Measurements from ENCODE around the gene KCNJ6.
"Not testable (repeated sequence)": the region's sequence is repeated elsewhere in the genome, so short reads cannot be mapped to it uniquely, and the experiment has no call there.

KCNJ6 gene

DNA sequence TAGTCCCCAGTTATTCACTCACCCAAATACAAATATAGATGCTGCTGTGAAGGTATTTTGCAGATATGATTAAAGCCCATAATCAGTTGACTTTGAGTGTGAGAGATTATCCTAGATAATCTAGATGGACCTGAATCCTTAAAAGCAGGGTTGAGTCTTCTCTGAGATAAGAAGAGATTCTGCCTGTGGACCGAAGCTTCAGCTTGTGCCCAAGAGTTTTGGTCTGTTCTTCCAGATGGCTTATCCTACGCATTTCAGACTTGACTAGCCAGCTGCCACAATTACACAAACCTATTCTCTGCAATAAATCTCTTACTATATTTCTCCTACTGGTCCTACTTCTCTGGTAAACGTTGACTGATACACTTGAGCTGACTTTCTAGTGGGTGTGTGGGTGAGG, 145.1 kb downstream of the KCNJ6 start:
- DNase-seq (ENCODE audit: low read depth in 2 of 2) = no peak

DNA sequence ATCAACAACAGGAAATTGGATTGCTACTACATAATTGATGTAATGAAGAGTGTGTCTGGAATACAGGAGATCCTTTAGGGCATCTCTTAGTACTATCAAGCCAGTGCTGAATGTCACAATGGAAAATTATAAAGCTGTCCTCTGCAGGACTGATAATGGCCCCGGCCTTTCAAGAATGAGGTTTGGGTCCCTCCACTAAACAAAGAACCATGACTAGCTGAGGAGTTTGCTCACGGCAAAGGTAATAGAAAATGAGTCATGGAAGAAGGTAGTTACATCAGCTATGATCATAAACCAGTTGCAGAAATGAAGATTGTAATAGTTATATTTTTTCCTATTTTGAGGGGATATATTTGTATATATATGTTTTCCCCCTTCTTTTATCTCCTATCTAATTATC, 145.8 kb downstream of the KCNJ6 start:
- DNase-seq (ENCODE audit: low read depth in 2 of 2) = no peak

DNA sequence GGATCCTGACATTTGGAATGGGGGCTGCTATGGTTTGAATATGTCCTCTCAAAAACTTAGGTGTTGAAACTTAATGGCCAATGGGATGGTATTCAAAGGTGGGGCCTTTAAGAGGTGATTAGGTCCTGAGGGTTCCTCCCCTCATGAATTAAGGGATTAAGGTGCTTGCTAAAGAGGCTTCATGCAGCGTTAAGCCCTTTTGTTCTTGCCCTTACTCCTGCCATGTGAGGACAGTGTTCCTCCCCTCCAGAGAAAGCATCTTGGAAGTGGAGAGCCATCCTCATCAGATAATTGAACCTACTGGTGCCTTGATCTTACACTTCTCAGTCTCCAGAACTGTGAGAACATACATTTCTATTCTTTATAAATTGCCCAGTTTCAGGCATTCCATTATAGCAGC, 146.6 kb downstream of the KCNJ6 start:
- no peak for DNase-seq (ENCODE audit: low read depth in 2 of 2)

DNA sequence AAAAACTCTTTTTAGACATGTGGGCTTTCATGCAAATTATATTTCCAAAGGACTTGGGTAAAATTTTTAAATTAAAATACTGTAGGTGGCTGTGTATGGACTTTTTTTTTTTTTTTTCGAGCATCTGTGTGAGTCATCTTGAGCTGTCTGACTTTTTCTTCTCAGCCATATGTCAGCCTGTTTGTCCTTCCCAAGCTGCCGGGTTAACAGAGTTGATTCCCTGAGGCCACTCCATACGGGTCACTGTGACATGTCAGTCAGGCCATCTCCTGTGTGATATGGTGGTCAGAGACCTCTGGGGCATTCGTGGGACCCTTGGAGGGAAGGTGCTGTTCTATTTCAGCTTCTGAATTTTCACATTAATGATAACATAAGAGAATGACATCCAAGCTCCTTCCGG, 148.3 kb downstream of the KCNJ6 start:
- DNase-seq (ENCODE audit: low read depth in 2 of 2) = no peak

DNA sequence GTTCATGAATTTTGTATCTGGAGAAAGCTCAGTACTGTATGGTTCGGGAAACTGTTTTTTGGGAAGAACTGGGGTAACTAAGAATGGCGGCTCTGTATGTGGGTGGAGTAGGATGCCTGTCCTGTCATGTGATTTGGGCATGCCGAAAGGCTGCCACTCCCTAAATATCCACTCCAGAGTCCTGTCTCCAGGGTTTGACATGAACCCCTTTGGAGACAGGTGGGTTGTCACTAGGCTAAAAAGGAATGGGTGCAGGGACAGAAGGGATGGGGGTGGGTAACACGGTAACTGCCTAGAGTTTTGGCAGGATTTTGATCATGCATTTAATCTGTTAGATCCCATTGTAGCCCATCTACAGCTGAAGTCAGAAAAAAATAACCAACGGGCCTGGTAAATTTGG, 150.1 kb downstream of the KCNJ6 start:
- no peak for DNase-seq (ENCODE audit: low read depth in 2 of 2)

DNA sequence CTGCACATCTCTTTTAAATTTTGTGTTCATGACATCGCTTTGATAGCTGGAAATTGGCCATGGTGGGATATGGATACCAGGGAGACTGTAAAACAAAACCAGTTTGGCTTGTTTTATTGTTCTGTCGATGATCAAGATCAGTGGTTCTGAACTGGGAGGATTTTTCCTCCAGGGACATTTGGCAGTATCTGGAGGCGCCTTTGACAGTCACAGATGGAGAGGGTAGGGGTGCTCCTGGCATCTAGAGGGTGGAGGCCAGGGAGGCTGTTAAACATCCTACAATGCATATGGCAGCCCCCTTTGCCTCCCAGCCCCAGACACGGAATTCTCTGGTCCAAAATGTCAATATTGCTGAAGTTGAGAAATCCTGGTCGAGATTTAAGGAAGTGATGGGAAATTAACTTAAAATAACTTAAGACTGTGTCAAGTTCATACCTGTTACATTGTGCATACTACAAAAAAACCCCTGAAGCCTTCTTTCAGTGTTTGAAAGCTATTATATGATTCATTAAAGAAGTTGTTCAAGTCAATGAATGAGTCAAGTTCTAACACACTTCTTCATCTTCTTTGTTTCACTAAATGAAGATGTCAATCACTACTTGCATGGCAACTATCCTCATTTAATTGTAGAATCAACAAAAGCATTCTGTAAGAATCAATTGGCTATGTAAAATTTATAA, 150.9 kb downstream of the KCNJ6 start:
- no peak for DNase-seq (ENCODE audit: low read depth in 2 of 2)

DNA sequence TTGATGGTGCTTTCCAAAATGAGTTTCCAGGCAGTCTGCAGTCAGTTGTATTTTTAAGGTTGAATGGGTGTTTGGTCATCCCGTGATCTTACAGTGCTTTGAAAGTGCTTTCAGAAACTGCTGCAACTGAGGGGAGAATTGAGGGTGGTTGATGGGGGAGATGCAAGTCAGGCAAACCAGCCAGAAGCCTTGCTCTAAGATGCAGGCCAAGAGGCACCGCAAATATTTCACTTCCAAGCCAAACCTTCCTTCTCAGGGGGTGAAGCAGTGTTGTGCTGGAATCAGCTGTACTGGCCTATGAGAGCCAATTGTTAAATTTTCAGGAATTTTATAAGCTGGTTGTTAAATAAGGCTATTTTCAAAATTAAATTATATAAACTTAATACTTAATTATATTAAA, 151.6 kb downstream of the KCNJ6 start:
- no peak for DNase-seq (ENCODE audit: low read depth in 2 of 2)

DNA sequence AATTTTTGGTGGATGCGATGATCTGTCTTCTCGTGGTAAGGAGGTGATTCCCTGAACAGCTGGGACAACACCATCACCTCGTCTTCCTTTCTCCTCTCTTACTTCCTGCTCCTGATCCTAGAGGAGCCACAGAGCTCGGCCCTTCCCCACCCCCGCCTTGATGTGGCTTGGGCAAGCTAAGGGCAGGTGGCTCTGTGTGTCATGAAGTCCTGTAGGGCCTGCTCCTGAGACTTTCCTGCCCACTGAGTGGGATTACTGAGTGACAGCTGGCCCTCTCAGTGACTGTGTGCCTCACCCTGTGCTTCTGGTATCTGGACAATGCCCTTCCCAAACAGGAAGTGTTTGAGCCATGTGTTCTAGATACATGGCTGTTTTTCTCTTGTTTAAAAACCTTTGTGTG, 153.0 kb downstream of the KCNJ6 start:
- DNase-seq (ENCODE audit: low read depth in 2 of 2) = no peak

DNA sequence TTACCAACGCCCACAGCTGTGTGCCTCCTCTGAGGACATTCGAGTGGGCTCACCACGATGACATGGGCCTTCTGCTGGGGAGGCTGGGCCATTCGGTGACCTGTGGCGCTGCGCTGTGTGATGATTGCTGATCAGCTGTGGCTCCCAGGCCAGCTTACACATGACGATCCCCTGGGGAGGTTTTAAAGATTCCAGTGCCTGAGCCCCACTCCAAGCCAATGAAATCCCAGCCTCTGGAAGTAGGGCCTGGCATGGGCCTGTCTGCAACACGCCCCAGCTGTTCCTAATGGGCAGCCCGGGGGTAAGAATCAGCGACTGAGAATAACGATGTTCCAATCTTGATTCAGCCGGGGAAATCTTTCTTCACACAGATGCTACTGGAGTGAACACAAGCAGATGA, 153.7 kb downstream of the KCNJ6 start:
- no peak for DNase-seq (ENCODE audit: low read depth in 2 of 2)

DNA sequence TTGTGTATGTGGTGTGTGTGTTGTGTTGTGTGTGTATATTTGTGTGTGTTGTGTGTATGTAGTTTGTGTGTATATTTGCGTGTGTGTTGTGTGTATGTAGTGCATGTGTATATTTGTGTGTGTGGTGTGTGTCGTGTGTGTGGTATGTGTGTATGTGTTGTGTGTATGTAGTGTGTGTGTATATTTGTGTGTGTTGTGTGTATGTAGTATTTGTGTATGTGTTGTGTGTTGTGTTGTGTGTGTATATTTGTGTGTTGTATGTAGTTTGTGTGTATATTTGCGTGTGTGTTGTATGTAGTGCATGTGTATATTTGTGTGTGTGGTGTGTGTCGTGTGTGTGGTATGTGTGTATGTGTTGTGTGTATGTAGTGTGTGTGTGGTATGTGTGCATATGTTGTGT, 154.9 kb downstream of the KCNJ6 start:
- not testable (repeated sequence) for DNase-seq (ENCODE audit: low read depth in 2 of 2)

DNA sequence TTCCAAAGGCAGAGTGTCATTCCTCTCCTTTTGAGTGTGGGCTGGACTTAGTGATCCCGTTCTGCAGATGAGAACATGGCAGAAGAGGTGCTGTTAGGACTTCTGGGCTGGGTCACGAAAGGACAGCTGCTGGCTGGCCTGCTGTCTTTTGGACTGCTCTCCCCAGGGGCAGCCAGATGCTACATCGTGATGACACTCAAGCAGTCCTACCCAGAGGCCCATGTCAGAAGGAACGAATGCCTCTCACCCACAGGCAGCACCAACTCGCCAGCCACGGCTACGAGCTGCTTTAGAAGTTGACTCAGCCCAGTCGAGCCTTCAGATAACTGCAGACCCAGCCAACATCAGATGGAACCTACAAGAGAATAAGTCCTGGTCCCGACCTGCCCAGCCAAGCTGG, 156.5 kb downstream of the KCNJ6 start:
- no peak for DNase-seq (ENCODE audit: low read depth in 2 of 2)

DNA sequence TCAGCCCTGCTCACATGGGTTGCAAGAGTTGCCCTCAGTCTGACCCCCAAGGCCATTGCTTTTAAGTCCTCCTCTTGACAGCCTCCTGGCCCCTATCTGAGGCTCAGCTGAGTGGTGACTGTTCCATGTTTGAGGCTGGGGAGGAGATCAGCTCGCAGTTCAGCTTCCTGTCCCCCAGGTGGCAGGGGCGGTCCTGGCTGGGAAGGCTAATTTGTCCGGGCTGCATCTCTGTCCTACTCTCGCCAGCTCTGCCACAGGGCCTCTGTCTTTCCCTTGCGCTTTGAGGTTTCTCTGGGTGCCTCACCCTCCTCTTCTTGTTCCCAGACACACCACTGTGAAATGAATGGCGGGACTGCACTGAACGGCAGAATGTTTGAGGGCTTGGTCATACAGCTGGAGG, 157.3 kb downstream of the KCNJ6 start:
- DNase-seq (ENCODE audit: low read depth in 2 of 2) = no peak

DNA sequence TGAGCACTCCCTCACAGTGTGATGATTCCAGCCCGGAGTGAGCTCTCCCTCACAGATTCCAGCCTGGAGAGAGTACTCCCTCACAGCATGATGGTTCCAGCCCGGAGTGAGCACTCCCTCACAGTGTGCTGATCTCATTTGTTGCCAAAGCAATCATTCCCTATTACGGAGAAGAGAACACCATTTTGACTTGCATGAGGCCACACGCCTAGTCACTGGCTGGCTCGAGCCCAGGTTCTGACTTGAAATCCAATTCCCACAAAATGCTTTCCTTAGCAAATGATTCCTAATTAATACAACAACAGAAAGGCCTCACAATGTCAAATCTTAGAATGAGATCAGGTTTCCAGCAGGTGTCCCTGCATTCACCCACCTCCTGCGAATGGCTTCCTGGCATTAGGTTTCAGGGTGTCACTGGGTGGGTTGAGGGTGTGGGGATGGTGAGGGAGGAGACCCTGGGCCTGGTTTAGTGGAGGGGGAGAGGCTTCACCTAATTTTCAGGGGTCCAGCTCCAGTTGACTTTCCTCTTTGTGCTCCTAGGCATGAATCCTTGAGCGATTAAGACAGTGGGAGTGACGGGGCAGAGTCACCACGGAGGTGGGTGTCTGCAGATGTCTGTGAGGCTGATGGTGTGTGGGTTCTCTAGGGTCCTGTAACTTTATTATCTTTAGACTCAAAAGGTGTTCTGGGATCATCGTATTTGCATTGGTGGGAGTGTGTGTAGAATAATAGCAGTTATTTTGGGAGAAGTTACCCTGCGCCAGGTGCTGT, 158.5 kb downstream of the KCNJ6 start:
- DNase-seq (ENCODE audit: low read depth in 2 of 2) = no peak

DNA sequence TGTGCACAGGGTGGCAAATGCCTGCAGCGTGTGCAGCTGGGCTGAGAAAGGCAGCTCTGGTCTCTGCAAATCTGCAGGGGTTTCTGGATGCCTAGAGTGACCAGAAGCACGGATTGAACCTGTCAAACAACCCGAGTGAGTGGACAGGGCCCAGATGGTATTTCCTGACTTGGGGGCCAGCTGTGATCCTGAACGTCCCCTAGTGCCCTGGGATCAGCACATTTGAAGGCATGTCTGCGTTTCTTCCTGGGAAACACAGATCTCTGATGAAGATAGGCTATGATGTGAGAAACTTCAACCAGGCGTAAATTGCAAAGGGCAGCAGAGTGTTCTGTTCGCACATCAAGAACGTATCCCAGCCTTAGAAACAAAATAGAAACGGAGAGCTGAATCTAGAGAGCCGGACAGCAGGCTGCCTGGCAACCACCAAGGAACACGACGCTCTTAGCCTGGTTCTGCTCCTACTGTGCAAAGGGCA, 163.1 kb downstream of the KCNJ6 start:
- no peak for DNase-seq (ENCODE audit: low read depth in 2 of 2)

DNA sequence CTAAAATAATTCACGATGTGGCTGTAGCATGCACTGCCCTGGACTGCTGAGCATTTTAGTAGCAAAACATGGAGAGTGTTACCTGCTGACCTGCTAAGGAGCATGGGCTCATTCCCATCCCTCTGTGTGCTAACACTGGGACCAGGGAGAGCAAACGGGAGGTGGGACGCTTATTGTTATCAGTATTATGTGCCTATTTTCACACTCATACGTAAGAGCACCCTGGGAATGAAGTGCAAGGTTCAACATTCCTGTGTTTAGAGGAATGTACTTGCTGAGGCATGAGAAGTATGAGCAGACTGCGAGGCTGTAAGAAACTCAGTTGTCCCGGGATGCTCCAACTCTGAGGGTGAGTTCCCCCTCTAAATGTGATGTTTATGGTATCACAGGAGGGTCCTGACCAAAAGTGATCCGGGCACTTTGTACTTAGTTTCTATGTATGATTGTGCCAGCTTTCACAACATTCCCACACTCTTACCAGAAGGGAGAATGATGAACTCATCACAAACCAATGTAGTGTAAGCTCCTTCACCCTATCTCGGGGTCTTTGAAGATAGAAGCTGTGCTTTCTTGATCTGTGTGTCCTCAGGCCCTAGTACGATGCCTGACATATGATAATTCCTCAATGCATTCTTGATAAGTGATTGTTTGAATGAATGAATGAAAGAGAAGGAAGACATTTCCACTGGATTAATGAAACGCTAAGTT, 164.8 kb downstream of the KCNJ6 start:
- DNase-seq (ENCODE audit: low read depth in 2 of 2) = no peak

DNA sequence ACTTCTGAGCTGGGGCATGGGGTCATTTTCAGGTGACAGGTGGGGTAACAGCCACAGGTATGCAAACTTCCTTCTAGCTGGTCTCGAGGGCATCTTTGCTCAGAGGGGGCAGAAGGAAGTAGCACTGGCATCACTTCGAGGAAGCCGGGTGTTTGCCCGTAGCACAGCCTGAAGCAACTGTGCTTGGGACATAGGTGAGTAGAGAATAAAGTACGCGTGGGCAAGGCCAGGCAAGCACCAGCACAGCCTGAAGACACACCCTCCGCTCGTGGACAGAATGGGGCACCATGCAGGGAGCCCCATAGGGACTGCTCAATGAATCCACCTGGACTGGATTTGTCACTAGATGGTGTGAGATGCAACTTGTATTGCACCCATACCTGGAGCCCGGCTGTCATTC, 167.1 kb downstream of the KCNJ6 start:
- no peak for DNase-seq (ENCODE audit: low read depth in 2 of 2)

DNA sequence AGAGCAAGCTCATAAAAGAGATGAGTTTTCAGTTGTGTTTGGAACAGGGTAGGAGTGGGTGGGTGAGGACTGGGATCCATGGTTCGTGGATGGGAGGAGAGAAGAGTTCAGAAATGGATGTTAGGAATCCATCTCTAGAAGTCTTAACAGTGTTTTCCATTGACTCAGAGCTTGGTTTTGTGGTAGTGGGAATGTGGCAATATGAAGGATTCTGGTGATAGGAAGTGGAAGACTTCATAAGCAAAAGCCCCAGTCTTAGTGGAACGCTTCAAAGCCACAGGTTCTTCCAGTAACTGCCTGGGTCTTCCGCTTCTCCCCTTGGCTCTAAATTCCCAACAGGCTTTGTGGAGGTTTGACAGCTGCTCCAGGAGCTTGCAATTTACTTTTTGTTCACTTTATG, 167.9 kb downstream of the KCNJ6 start:
- DNase-seq (ENCODE audit: low read depth in 2 of 2) = no peak

DNA sequence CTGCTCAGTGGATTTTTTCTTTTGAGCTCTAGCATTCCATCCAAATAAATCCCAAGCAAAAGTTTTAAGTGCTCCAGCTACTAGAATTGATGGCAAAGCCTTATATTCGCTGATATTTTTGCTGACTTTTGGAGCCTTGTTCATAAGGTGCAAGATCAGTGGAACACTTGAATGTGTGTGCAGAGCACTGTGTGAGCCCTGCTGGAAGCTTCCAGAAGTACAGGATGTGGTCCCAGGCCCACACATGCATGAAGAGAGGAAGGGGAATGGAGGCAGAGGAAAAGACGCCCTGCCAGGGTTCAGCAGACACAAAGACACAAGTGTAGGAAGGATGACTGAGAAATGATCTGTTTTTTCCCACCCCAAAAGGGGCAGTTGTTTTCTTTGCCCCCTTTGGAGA, 169.4 kb downstream of the KCNJ6 start:
- DNase-seq (ENCODE audit: low read depth in 2 of 2) = no peak

DNA sequence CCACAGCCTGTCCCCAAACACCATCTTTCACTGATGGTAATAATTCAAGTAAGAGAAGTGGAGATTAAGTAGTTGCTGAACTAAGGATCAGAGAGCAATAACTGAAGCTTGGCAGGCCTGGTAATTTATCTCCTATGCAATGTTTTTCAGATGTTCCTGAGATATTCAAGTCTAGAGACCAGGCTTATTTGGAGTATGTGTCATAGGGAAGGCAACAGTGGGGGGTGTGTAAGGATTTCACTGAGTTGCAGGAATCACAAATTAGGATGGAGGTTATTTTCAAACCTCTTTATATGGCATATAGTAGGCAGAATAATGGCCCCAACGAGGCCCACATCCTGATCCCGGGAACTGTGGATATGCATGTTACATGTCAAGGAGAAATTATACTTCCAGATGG, 171.7 kb downstream of the KCNJ6 start:
- DNase-seq (ENCODE audit: low read depth in 2 of 2) = no peak

DNA sequence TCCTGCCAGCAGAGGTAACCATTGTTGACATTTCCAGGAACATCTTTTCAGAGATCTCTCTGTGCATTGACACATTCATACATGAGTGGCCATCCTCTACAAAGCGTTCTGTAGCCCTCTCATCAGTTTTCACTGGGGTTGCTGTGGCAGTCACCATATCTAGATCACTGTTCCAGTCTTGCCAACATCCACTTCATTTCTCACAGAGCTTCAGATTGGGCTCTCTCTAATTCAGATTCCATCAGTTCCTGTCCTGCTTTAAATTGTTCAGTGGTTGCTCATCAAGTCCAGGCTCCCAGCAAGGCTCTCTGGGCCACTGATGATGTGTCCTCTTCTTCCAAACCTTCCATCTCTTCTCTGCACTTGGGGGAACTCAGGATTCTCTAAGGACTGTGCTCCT, 173.7 kb downstream of the KCNJ6 start:
- DNase-seq (ENCODE audit: low read depth in 2 of 2) = no peak

DNA sequence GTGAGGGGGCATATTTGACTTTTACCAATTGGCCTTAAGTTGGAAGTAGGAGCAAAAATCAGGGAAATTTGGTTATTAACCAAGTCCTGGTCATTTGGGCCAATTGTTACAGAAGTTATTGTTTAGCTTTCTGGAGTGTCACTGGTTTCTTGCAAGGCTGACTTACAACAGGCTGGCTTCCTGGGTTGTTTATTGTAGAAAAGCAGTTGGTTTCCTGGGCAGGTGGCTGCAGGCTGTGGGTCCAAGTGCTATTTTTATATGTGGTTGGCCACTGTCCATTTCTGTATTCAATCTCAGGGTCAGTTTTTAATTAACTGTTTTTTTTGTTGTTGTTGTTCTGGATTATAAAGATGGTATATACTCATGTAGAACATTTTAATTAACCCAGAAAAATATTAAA, 174.1 kb downstream of the KCNJ6 start:
- no peak for DNase-seq (ENCODE audit: low read depth in 2 of 2)

DNA sequence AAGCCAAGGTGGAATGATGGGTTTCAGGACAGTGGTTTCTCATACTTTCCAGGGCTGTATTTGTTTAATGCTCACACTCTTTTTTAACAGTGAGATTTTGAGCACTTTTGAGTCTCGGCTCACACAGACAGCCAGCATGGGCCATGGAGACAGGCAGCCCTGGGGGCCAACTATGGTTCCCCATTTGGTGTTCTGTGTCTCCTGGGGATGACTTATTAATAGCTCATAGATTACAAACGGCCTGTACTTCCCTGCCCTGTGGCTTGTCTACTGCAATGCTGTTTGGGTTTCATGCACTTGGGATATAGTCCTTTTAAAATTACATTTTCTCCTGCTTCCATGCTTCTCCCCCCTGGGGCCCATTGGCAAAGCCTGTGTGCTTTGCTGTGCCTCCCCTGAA, 178.3 kb downstream of the KCNJ6 start:
- DNase-seq (ENCODE audit: low read depth in 2 of 2) = no peak

DNA sequence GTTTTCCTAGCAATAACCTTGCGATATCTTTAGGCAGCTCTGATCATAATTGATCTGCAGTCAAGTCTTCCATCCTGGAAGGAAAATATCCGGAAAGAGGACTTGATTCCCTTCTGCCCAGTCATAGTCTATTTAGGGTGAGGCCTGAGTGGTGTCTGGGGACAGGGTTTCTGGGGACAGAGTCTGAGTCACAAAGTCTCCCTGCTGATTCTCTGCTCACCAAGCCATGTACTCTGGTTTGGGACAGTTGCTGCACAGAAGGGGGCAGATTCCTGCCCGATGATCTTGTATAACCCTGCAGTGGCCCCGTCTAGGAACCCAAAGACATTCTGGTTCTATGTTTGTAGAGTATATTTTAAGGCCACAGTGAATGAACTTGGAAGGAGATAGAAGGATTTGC, 178.8 kb downstream of the KCNJ6 start:
- no peak for DNase-seq (ENCODE audit: low read depth in 2 of 2)

Data from stimulated activated CD8-positive, alpha-beta memory T cell treated with anti-CD3 and anti-CD28 coated beads, Interleukin-2, amount 100 ng/mL, for 1 hour (primary cell).